IMR-90 (cell line): ENCODE data around the gene ANK2. TPM values are rescaled to one million over a fixed set of nuclear protein-coding genes. Genes with fewer than 3 reads are reported as not detected.

ENCODE experiments used
- ATAC-seq: fragments of 200-7000 bp; cut with Tn5 transposase; 2 replicates; pipeline ENCODE4 v1.9.1; 2020; ENCODE audit warnings: low read depth, mild to moderate bottlenecking, moderate library complexity
- BruUV-seq: library from RNA; stranded (reverse); fragments of 400-500 nt; replicated peaks from 2 replicates; lab custom pipeline; 2021; lab: Mats Ljungman, UMichigan
- CTCF ChIA-PET: fragments of 300-600 bp; formaldehyde crosslinking; extraction: SDS; loops from one replicate; lab custom pipeline; 2021; ENCODE audit warnings: antibody characterized with exemption; lab: Yijun Ruan, JAX
- POLR2A ChIA-PET: fragments of 300-600 bp; sonication (Branson Sonifier 250); formaldehyde crosslinking; loops from one replicate; lab custom pipeline; 2022; ENCODE audit warnings: antibody characterized with exemption; ENCODE audit not compliant: unreplicated experiment; lab: Charles Lee
- DNase-seq: peaks from one replicate; pipeline ENCODE4 v3.0.0; 2013
- H2AFZ ChIP-seq: replicated peaks from 2 replicates; pipeline ENCODE3; 2013; ENCODE audit warnings: low read length, mild to moderate bottlenecking; ENCODE audit not compliant: poor library complexity
- H2AK5ac ChIP-seq: 2 replicates; pipeline ENCODE4 v1.6.1; 2013; ENCODE audit warnings: low read depth, low read length, inconsistent platforms
- H2AK9ac ChIP-seq: replicated peaks from 2 replicates; pipeline ENCODE3; 2013; ENCODE audit warnings: mild to moderate bottlenecking, low read depth, low read length, moderate library complexity; ENCODE audit not compliant: poor library complexity
- H2BK120ac ChIP-seq: 2 replicates; pipeline ENCODE4 v1.6.1; 2013; ENCODE audit warnings: low read depth, low read length, inconsistent platforms
- H2BK15ac ChIP-seq: 3 replicates; pipeline ENCODE4 v1.6.1; 2013; ENCODE audit warnings: low read depth, low read length, inconsistent platforms
- H2BK20ac ChIP-seq: 2 replicates; pipeline ENCODE4 v1.6.1; 2013; ENCODE audit warnings: low read depth, mild to moderate bottlenecking, inconsistent platforms, low read length, moderate library complexity
- H2BK5ac ChIP-seq: 2 replicates; pipeline ENCODE4 v1.6.1; 2013; ENCODE audit warnings: mild to moderate bottlenecking, low read depth, low read length, inconsistent platforms; ENCODE audit not compliant: poor library complexity, severe bottlenecking
- H3K14ac ChIP-seq: replicated peaks from 2 replicates; pipeline ENCODE4 v1.6.1; 2013; ENCODE audit warnings: low read depth, low read length, inconsistent platforms
- H3K18ac ChIP-seq: 2 replicates; pipeline ENCODE4 v1.6.1; 2013; ENCODE audit warnings: low read depth, low read length, control low read depth
- H3K23ac ChIP-seq: 2 replicates; pipeline ENCODE4 v1.6.1; 2013; ENCODE audit warnings: low read depth, low read length, inconsistent platforms
- H3K27ac ChIP-seq: 2 replicates; pipeline ENCODE4 v1.5.1; 2013; ENCODE audit warnings: mild to moderate bottlenecking, control low read depth, low read length; ENCODE audit not compliant: insufficient read depth
- H3K27me3 ChIP-seq: 2 replicates; pipeline ENCODE4 v1.6.1; 2013; ENCODE audit warnings: low read length; ENCODE audit not compliant: control insufficient read depth, insufficient read depth
- H3K36me3 ChIP-seq: 2 replicates; pipeline ENCODE4 v1.6.1; 2013; ENCODE audit warnings: low read length, mixed read lengths; ENCODE audit not compliant: control insufficient read depth, insufficient read depth
- H3K4ac ChIP-seq: 2 replicates; pipeline ENCODE4 v1.6.1; 2013; ENCODE audit warnings: low read depth, low read length, inconsistent platforms
- H3K4me1 ChIP-seq: 2 replicates; pipeline ENCODE4 v1.6.1; 2013; ENCODE audit warnings: low read length, mixed read lengths; ENCODE audit not compliant: control insufficient read depth, insufficient read depth
- H3K4me2 ChIP-seq: 2 replicates; pipeline ENCODE4 v1.6.1; 2013; ENCODE audit warnings: low read depth, mild to moderate bottlenecking, control low read depth, low read length, moderate library complexity
- H3K4me3 ChIP-seq: 2 replicates; pipeline ENCODE4 v1.5.1; 2013; ENCODE audit warnings: low read depth, mild to moderate bottlenecking, control low read depth, low read length, moderate library complexity; ENCODE audit not compliant: insufficient read depth
- H3K56ac ChIP-seq: 2 replicates; pipeline ENCODE4 v1.6.1; 2013; ENCODE audit warnings: low read length, inconsistent platforms; ENCODE audit not compliant: insufficient read depth; ENCODE audit errors: extremely low read depth
- H3K79me1 ChIP-seq, 2 experiments: 2 replicates each; pipeline ENCODE4 v1.6.1; 2013; ENCODE audit warnings: low read length in 2 of 2, inconsistent platforms in 1 of 2, low read depth in 1 of 2
- H3K9ac ChIP-seq: 2 replicates; pipeline ENCODE4 v1.6.1; 2013; ENCODE audit warnings: low read depth, low read length, control low read depth
- H3K9me1 ChIP-seq: 2 replicates; pipeline ENCODE4 v1.6.1; 2013; ENCODE audit warnings: low read length, inconsistent platforms; ENCODE audit not compliant: insufficient read depth
- H3K9me3 ChIP-seq: 2 replicates; pipeline ENCODE4 v1.6.1; 2013; ENCODE audit warnings: low read length; ENCODE audit not compliant: control insufficient read depth, insufficient read depth
- H4K20me1 ChIP-seq: 2 replicates; pipeline ENCODE4 v1.6.1; 2013; ENCODE audit warnings: low read length, inconsistent platforms; ENCODE audit not compliant: insufficient read depth
- H4K5ac ChIP-seq: 2 replicates; pipeline ENCODE4 v1.6.1; 2013; ENCODE audit warnings: mild to moderate bottlenecking, low read depth, low read length, control low read depth
- H4K8ac ChIP-seq, 2 experiments: 2 replicates each; pipeline ENCODE4 v1.6.1; 2013; ENCODE audit warnings: low read depth in 2 of 2, low read length in 2 of 2, control low read depth in 1 of 2, inconsistent platforms in 1 of 2
- H4K91ac ChIP-seq: 2 replicates; pipeline ENCODE4 v1.6.1; 2013; ENCODE audit warnings: low read depth, low read length, inconsistent platforms; ENCODE audit not compliant: insufficient read depth
- BHLHE40 ChIP-seq: fragments of 150-350 bp; IDR thresholded peaks from 2 replicates; pipeline ENCODE4 v1.6.1; 2016; ENCODE audit warnings: mild to moderate bottlenecking, low read depth, low read length
- CHD1 ChIP-seq: IDR thresholded peaks from 2 replicates; pipeline ENCODE4 v1.6.1; 2012; ENCODE audit warnings: low read depth, low read length, improper control_type of control experiment
- CTCF ChIP-seq: conservative IDR thresholded peaks from 2 replicates; pipeline ENCODE4 v1.5.1; 2012; ENCODE audit warnings: mild to moderate bottlenecking, low read depth, low read length, improper control_type of control experiment
- ELK1 ChIP-seq: fragments of 150-350 bp; IDR thresholded peaks from 2 replicates; pipeline ENCODE4 v1.6.1; 2016; ENCODE audit warnings: low read depth, mild to moderate bottlenecking, low read length, moderate library complexity, borderline replicate concordance
- FOS ChIP-seq: fragments of 150-350 bp; IDR thresholded peaks from 2 replicates; pipeline ENCODE4 v1.6.1; 2016; ENCODE audit warnings: low read depth, low read length
- MAFK ChIP-seq: IDR thresholded peaks from 2 replicates; pipeline ENCODE4 v1.6.1; 2012; ENCODE audit warnings: low read depth, low read length, improper control_type of control experiment
- MAZ ChIP-seq: IDR thresholded peaks from 2 replicates; pipeline ENCODE4 v1.6.1; 2012; ENCODE audit warnings: low read depth, mild to moderate bottlenecking, low read length, improper control_type of control experiment, moderate library complexity, borderline replicate concordance
- MXI1 ChIP-seq: IDR thresholded peaks from 2 replicates; pipeline ENCODE4 v1.6.1; 2012; ENCODE audit warnings: low read depth, mild to moderate bottlenecking, low read length, moderate library complexity, borderline replicate concordance
- POLR2A ChIP-seq: IDR thresholded peaks from 2 replicates; pipeline ENCODE4 v1.6.1; 2012; ENCODE audit warnings: mild to moderate bottlenecking, low read depth, low read length
- RAD21 ChIP-seq: IDR thresholded peaks from 2 replicates; pipeline ENCODE4 v1.6.1; 2012; ENCODE audit warnings: low read length, improper control_type of control experiment
- RFX5 ChIP-seq: IDR thresholded peaks from 2 replicates; pipeline ENCODE4 v1.8.0; 2012; ENCODE audit warnings: low read depth, mild to moderate bottlenecking, low read length, moderate library complexity
- SMC3 ChIP-seq: fragments of 150-350 bp; IDR thresholded peaks from 2 replicates; pipeline ENCODE4 v1.6.1; 2016; ENCODE audit warnings: low read depth, mild to moderate bottlenecking, antibody characterized with exemption, low read length, moderate library complexity
- WGBS, 2 experiments: methylation state at CpG; one replicate each; pipeline versions ENCODE4 v1.1.5 to v1.1.7; 2013; ENCODE audit warnings: missing lambda C conversion rate in 2 of 2; ENCODE audit not compliant: insufficient read length in 1 of 2; ENCODE audit errors: extremely low coverage in 2 of 2; 5-methylcytosine and 5-hydroxymethylcytosine counted together
- dilution Hi-C: fragments of 300-500 bp; cut with HindIII; formaldehyde crosslinking; loops from one replicate; pipeline ENCODE4 v1.14.3; 2018; ENCODE audit warnings: low sequenced_read_pairs; ENCODE audit not compliant: unreplicated experiment
- in situ Hi-C: fragments of 300-500 bp; cut with MboI; formaldehyde crosslinking; loops from 3 replicates; pipeline ENCODE4 v1.14.3; 2019; ENCODE audit warnings: low sequenced_read_pairs, inconsistent platforms, mixed read lengths
- intact Hi-C: fragments of 100-400 bp; cut with micrococcal nuclease; formaldehyde crosslinking; loops from 2 replicates; pipeline ENCODE4 v1.10.0; 2022
- polyA plus RNA-seq, 3 experiments: library from polyadenylated mRNA; depleted of rRNA; stranded (reverse); fragments of >200 nt; gene quantifications; 2 replicates each; pipeline ENCODE4 v1.2.3, GENCODE V29; 2012; ENCODE audit warnings: low replicate concordance in 1 of 3
- total RNA-seq: library from RNA; depleted of rRNA; stranded (reverse); fragments of >200 nt; gene quantifications from 2 replicates; pipeline ENCODE4 v1.2.3, GENCODE V29; 2012
- TF ChIP-seq, protein P1 (sequence below): fragments of 150-350 bp; IDR thresholded peaks from 2 replicates; pipeline ENCODE4 v1.6.1; 2017; ENCODE audit warnings: mild to moderate bottlenecking, antibody characterized with exemption, low read length, low read depth

ANK2 gene
- total and polyA plus RNA-seq, 2 of the 4 experiments (the other 2 are of a cell fraction) = 0.82 to 6.6 TPM

DNA sequence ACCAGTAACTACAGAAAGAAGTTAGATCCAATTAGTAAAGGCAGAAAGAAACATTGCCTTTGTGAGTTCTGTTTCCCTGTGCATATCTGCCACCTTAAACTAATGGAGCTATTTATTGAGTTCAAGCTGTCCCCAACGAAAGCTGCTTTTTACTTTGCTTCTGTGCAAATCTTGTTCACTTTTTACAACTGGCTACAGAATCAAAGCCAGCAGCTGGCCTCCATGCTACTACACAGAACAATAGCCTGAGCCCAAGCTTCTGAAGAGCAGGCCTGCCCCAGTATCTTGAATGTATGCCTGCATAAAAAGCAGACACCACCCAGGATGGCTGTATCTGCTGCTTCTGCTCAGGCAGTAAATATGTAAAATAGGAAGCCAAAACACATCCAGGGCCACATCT is 28.1 kb downstream of the ANK2 start:
- Histone ChIP-seq H2BK15ac (no peak overlapping the region), H3K9ac (no peak overlapping the region), H4K91ac (no peak overlapping the region), H3K14ac (no peak overlapping the region), H2BK120ac (no peak overlapping the region), H3K18ac (no peak overlapping the region), H4K8ac (no peak overlapping the region), H2AK9ac (no peak overlapping the region), H3K56ac (no peak overlapping the region), H3K9me1 (no peaks in the 10 kb centered on the region), H3K4me3 (no peak overlapping the region), H3K4me1 (no peaks in the 10 kb centered on the region), H4K20me1 (no peaks in the 10 kb centered on the region), H3K27ac (no peak overlapping the region), H2BK5ac (no peak overlapping the region), H3K79me1 (no peaks in the 10 kb centered on the region), H2AFZ (no peak overlapping the region), H3K36me3 (no peaks in the 10 kb centered on the region), H3K4ac (no peak overlapping the region), H2AK5ac (no peak overlapping the region), H4K5ac (no peak overlapping the region), H3K27me3 (no peaks in the 10 kb centered on the region), H2BK20ac (no peak overlapping the region), H3K4me2 (no peak overlapping the region), H3K9me3 (no peaks in the 10 kb centered on the region), H3K23ac (no peak overlapping the region)
- dilution Hi-C loops = no loop called here
- 20% methylated on average over 1 of the region's 1 CpG; no CpG with 5 or more reads in 1 of the 2 experiments for WGBS, 2 experiments
- no peak for DNase-seq
- TF ChIP-seq, protein P1, sequence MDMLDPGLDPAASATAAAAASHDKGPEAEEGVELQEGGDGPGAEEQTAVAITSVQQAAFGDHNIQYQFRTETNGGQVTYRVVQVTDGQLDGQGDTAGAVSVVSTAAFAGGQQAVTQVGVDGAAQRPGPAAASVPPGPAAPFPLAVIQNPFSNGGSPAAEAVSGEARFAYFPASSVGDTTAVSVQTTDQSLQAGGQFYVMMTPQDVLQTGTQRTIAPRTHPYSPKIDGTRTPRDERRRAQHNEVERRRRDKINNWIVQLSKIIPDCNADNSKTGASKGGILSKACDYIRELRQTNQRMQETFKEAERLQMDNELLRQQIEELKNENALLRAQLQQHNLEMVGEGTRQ = no peak
- TF ChIP-seq ELK1 (no peak), CTCF (no peak), POLR2A (no peak), SMC3 (no peak), CHD1 (no peak), MAZ (no peak), FOS (no peak), BHLHE40 (no peak), MAFK (no peak), MXI1 (no peak), RFX5 (no peak), RAD21 (no peak)
- no peak for ATAC-seq
- intact Hi-C loops = no loop called here
- POLR2A ChIA-PET = no interaction called here
- in situ Hi-C loops = no loop called here
- BruUV-seq = no TSS peak
- CTCF ChIA-PET = no interaction called here
